Right atrium auricular region (tissue), 2 donors: ENCODE data around the gene ARMC12. TPM values are rescaled to one million over a fixed set of nuclear protein-coding genes. Genes with fewer than 3 reads are reported as not detected.

ENCODE experiments used
- DNase-seq: peaks from one replicate; pipeline ENCODE4 v3.0.0-alpha.2; 2019; ENCODE audit warnings: low spot score
- H3K27ac ChIP-seq, 2 donors: fragments of 200-600 bp; sonication (generic); 1 replicate in 1 of 2; 2 replicates in 1 of 2; pipeline ENCODE4 v1.5.1; 2016 to 2019
- H3K27me3 ChIP-seq, 2 donors: fragments of 200-600 bp; sonication (generic); one replicate each; pipeline versions ENCODE4 v1.5.1 to v1.6.0; 2017 to 2019
- H3K36me3 ChIP-seq: fragments of 200-600 bp; sonication (generic); one replicate; pipeline ENCODE4 v1.5.1; 2016
- H3K4me1 ChIP-seq, 2 donors: fragments of 200-600 bp; sonication (generic); one replicate each; pipeline versions ENCODE4 v1.5.1 to v1.6.0; 2017 to 2019
- H3K4me3 ChIP-seq, 2 donors: fragments of 200-600 bp; sonication (generic); 1 replicate in 1 of 2; 2 replicates in 1 of 2; pipeline ENCODE4 v1.5.1; 2017 to 2019; ENCODE audit warnings: mild to moderate bottlenecking in 1 of 2, moderate library complexity in 1 of 2
- H3K9me3 ChIP-seq, 2 donors: fragments of 200-600 bp; sonication (generic); one replicate each; pipeline ENCODE4 v1.5.1; 2019
- CTCF ChIP-seq, 2 donors: fragments of 200-600 bp; sonication (generic); IDR thresholded peaks; one replicate each; pipeline ENCODE4 v1.5.1; 2019; ENCODE audit warnings: antibody characterized with exemption in 2 of 2
- total RNA-seq, 2 donors: library from RNA; depleted of rRNA; stranded (reverse); fragments of >200 nt; gene quantifications; one replicate each; pipeline ENCODE4 v1.1.0, GENCODE V29; 2016

The ARMC12 gene
- total RNA-seq, 2 donors from 2014 or later, result 0.39 TPM; not detected in 1

GRCh38 chr6:35719830-35720733, 16.8 kb upstream of the ARMC12 start:
- no peak for DNase-seq
- peak overlapping the region in 1 of 2 donors; percentile 19 for H3K4me3 ChIP-seq
- H3K27me3 ChIP-seq, result no peaks in the 10 kb centered on the region
- peaks cover 0 to 78% of the 10 kb centered on the region in 2 donors for H3K4me1 ChIP-seq
- H3K9me3 ChIP-seq, result no peaks in the 10 kb centered on the region
- TF ChIP-seq CTCF (IDR thresholded peaks at IDR 0.05), result no peak
- H3K27ac ChIP-seq, result peak overlapping the region; percentile 88 to 100
- no peaks in the 10 kb centered on the region for H3K36me3 ChIP-seq

DNA sequence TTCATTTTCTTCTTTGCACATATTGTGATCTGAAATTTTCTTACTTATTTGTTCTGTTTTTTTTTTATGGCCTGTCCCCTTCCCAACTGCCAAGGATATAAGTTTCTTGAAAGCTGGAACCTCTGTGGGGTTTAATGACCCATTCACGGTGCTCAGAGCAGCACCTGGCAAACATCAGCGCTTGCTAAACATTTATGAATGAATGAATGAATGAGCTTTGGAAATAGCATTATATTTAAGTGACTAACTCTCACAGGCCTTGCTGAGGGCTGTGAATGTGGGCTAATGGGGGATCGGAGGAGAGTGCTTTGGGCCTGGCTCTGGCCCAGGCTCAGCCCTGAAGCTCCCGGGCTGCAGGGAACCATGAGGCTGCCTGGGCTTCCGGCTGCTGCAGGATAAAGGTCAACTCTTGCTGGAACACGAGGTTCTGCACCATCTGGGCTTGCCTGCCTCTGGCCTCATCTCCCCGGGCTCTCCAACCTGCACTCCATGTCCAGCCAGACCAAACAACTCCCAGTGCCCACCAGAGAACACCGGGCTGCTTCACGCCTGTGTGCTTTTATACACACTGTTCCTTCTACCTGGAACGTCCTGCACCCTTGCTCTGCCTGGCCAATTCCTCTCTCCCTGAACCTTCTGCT, 14.6 kb upstream of the ARMC12 start:
- no peak for DNase-seq
- TF ChIP-seq CTCF (IDR thresholded peaks at IDR 0.05), result no peak

GRCh38 chr6:35723587-35723986, 13.2 kb upstream of the ARMC12 start:
- no peaks in the 10 kb centered on the region for H3K9me3 ChIP-seq
- TF ChIP-seq CTCF (IDR thresholded peaks at IDR 0.05), result no peak
- no peaks in the 10 kb centered on the region for H3K27me3 ChIP-seq
- H3K27ac ChIP-seq, result peak overlapping the region; percentile 100
- H3K4me1 ChIP-seq, result peaks cover 0 to 98% of the 10 kb centered on the region in 2 donors
- DNase-seq, result no peak
- no peak overlapping the region for H3K4me3 ChIP-seq
- no peaks in the 10 kb centered on the region for H3K36me3 ChIP-seq

More for the DNA sequence above, 14.6 kb upstream of the ARMC12 start:
- Histone ChIP-seq H3K27ac (peak overlapping the region; percentile 100), H3K4me3 (no peak overlapping the region), H3K9me3 (no peaks in the 10 kb centered on the region), H3K4me1 (peaks cover 0 to 100% of the 10 kb centered on the region in 2 donors), H3K36me3 (no peaks in the 10 kb centered on the region), H3K27me3 (no peaks in the 10 kb centered on the region)

- TF ChIP-seq CTCF (IDR thresholded peaks at IDR 0.05), result no peak
- no peaks in the 10 kb centered on the region for H3K36me3 ChIP-seq
- no peaks in the 10 kb centered on the region for H3K27me3 ChIP-seq
- no peaks in the 10 kb centered on the region for H3K9me3 ChIP-seq
- peaks cover 0 to 98% of the 10 kb centered on the region in 2 donors for H3K4me1 ChIP-seq
- H3K27ac ChIP-seq, result peak overlapping the region; percentile 100
- no peak for DNase-seq
- H3K4me3 ChIP-seq, result no peak overlapping the region
Observed at GRCh38 chr6:35724059-35724458, 12.8 kb upstream of the ARMC12 start.

GRCh38 chr6:35724471-35724870, 12.4 kb upstream of the ARMC12 start:
- no peak for TF ChIP-seq CTCF (IDR thresholded peaks at IDR 0.05)
- no peak overlapping the region for H3K4me3 ChIP-seq
- H3K27ac ChIP-seq, result peak overlapping the region; percentile 100
- no peaks in the 10 kb centered on the region for H3K9me3 ChIP-seq
- H3K27me3 ChIP-seq, result no peaks in the 10 kb centered on the region
- peaks cover 0 to 98% of the 10 kb centered on the region in 2 donors for H3K4me1 ChIP-seq
- H3K36me3 ChIP-seq, result no peaks in the 10 kb centered on the region
- DNase-seq, result no peak
